ENCODE data around the gene SDR9C7.
"Not testable (repeated sequence)": the region's sequence is repeated elsewhere in the genome, so short reads cannot be mapped to it uniquely, and the experiment has no call there.

SDR9C7 gene

GRCh38 chr12:56908136-56908535 is 26.1 kb downstream of the SDR9C7 start:
- Mint-ChIP-seq H3K36me3 (ENCODE audit: low read depth) (no peaks in the 10 kb centered on the region), H3K4me1 (no peaks in the 10 kb centered on the region), H3K27me3 (ENCODE audit: low read depth) (peaks cover 3% of the 10 kb centered on the region), H3K9me3 (peaks cover 34% of the 10 kb centered on the region), H3K27ac (no peak overlapping the region), H3K4me3 (no peak overlapping the region)
- TF ChIP-seq CTCF (IDR thresholded peaks at IDR 0.05; ENCODE audit: unreplicated experiment in 3 of 3), result no peak

- no peaks in the 10 kb centered on the region for H3K4me1 Mint-ChIP-seq
- no peaks in the 10 kb centered on the region for H3K27me3 Mint-ChIP-seq (ENCODE audit: low read depth)
- no peak overlapping the region for H3K27ac Mint-ChIP-seq
- no peaks in the 10 kb centered on the region for H3K36me3 Mint-ChIP-seq (ENCODE audit: low read depth)
- no peak overlapping the region for H3K4me3 Mint-ChIP-seq
- no peak for TF ChIP-seq CTCF (IDR thresholded peaks at IDR 0.05; ENCODE audit: unreplicated experiment in 3 of 3)
- H3K9me3 Mint-ChIP-seq, result peaks cover 41% of the 10 kb centered on the region
Measured at GRCh38 chr12:56905852-56906251, 28.4 kb downstream of the SDR9C7 start.

- Mint-ChIP-seq H3K9me3 (peaks cover 39% of the 10 kb centered on the region), H3K4me3 (no peak overlapping the region), H3K27me3 (ENCODE audit: low read depth) (no peaks in the 10 kb centered on the region), H3K27ac (no peak overlapping the region), H3K4me1 (no peaks in the 10 kb centered on the region), H3K36me3 (ENCODE audit: low read depth) (no peaks in the 10 kb centered on the region)
- no peak for TF ChIP-seq CTCF (IDR thresholded peaks at IDR 0.05; ENCODE audit: unreplicated experiment in 3 of 3)
Measured at GRCh38 chr12:56903374-56903773, 30.8 kb downstream of the SDR9C7 start.

DNA sequence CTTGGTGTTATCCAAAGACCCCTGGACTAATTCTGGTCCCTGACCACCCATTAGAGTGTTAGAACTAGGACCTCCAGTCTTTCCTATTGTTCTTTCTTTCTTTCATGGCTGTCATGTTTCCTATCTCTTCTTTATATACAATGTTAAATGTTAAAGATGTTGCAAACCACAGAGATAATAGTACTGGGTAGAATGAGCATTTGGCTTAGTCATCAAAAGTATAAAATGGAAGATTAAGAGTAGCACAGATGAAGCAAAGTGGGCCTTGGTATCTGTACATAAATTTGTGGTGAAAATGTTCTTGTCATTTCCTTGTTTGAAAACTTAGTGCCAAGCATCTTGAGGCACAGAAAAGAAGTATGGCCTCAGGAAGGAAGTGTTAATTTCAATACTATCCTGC is 32.9 kb downstream of the SDR9C7 start:
- peaks cover 31% of the 10 kb centered on the region for H3K9me3 Mint-ChIP-seq
- H3K27me3 Mint-ChIP-seq (ENCODE audit: low read depth); H3K27ac Mint-ChIP-seq; H3K4me1 Mint-ChIP-seq; H3K4me3 Mint-ChIP-seq; H3K36me3 Mint-ChIP-seq (ENCODE audit: low read depth): not testable (repeated sequence)

GRCh38 chr12:56900583-56900982 is 33.6 kb downstream of the SDR9C7 start:
- Mint-ChIP-seq H3K36me3 (ENCODE audit: low read depth) (no peaks in the 10 kb centered on the region), H3K4me1 (no peaks in the 10 kb centered on the region), H3K4me3 (no peak overlapping the region), H3K27me3 (ENCODE audit: low read depth) (no peaks in the 10 kb centered on the region), H3K9me3 (peaks cover 31% of the 10 kb centered on the region), H3K27ac (no peak overlapping the region)
- no peak for TF ChIP-seq CTCF (IDR thresholded peaks at IDR 0.05; ENCODE audit: unreplicated experiment in 3 of 3)

- TF ChIP-seq CTCF (IDR thresholded peaks at IDR 0.05; ENCODE audit: unreplicated experiment in 3 of 3), result no peak
- Mint-ChIP-seq H3K36me3 (ENCODE audit: low read depth) (no peaks in the 10 kb centered on the region), H3K27me3 (ENCODE audit: low read depth) (no peaks in the 10 kb centered on the region), H3K27ac (no peak overlapping the region), H3K4me3 (no peak overlapping the region), H3K9me3 (peaks cover 26% of the 10 kb centered on the region), H3K4me1 (no peaks in the 10 kb centered on the region)
Measured at GRCh38 chr12:56898938-56899337, 35.3 kb downstream of the SDR9C7 start.

All from nephron (organoid).